GM11168 (cell line): ENCODE data around the gene ARL13B.
"Not testable (repeated sequence)": the region's sequence is repeated elsewhere in the genome, so short reads cannot be mapped to it uniquely, and the experiment has no call there.

Experiments
- in situ Hi-C: fragments of 300-500 bp; cut with MboI; formaldehyde crosslinking; loops from one replicate; pipeline ENCODE4 v1.12.0; 2022; ENCODE audit warnings: low sequenced_read_pairs; ENCODE audit not compliant: unreplicated experiment

The ARL13B gene

DNA sequence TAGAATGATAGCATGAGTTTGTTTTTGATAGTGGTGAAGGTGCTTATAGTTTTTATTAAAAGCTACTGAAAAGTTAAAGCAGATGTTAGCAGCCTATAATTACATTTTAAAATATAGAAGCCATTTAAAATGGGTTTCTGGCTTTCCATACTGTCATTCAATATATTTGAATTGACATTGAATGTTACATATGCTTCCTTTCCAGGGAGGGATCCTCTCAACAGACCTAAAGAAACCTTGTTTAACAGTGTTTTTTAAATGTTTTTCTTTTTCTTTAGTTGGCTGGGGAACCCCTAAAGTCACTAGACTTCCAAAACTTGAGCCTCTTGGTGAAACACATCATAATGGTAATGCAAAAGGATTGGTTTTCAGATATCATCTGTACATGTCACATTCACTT is 70.6 kb downstream of the ARL13B start:
- in situ Hi-C loops = no loop called here

DNA sequence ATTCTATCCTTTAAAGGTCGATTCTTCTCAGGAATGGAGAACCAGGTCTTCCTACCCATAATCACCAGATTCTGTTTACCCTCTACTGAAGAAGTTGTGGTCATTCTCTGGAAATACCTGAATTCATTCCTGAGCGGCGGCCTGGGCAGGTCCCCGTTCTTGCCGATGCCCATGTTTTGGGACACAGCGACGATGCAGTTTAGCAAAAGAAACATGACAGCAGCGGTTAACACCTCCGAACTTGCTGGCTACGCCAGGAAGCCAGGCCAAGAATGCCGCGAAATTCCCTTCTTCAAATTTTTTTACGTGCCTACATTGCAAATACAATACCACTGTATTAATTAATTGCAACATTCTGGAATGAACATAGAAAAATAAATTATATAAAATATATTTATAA is 81.3 kb downstream of the ARL13B start:
- in situ Hi-C loops = no loop called here

DNA sequence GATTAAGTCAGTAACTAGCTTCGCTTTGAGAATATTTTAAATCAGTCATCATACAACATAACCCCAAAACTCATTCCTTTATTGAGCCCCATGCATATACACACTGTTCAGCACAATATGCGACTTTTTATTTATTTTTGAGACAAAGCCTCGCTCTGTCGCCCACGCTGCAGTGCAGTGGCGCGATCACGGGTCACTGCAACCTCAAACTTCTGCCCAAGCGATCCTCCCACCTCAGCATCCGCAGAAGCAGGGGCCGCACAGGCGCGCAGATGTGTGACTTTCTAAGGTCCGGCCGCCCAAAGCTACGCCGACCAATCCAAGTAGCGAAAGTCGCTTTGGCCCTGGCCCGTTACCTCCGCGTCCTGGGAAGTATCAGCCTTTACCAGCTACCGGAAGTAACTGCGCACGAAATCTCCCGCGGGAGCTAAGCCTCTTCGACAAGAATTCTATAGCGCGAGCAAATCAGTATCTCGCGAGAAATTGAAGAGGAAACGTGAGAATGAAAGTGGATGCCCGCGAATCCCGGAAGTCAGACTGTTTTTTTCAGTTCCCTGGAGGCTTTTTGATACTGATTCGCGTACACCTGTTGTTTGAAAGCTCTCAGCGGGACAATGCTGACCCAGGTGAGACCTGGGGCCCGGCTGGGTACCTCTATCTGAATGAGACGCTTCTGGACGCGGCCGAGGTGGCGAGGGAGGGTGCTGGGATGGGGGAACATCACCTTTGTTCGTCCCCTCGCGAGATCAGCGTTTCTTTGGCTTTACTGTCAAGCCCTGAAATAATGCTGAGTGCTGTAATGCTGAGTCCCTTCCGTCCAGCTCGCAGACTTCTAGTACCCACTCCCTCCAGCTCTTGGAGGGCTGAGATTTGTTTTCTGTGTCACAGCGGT is 82.8 kb downstream of the ARL13B start, which contains the start of the genes DHFR2 and NSUN3:
Gene DHFR2, minus strand, starts transcription at position 404 of the 892 bp plus-strand sequence. CDS start 1,405 bp downstream, outside the sequence.
Gene NSUN3, plus strand, starts transcription at position 549 of the 892 bp plus-strand sequence. Its CDS starts 66 bp downstream, at position 615.
- in situ Hi-C loops = no loop called here

DNA sequence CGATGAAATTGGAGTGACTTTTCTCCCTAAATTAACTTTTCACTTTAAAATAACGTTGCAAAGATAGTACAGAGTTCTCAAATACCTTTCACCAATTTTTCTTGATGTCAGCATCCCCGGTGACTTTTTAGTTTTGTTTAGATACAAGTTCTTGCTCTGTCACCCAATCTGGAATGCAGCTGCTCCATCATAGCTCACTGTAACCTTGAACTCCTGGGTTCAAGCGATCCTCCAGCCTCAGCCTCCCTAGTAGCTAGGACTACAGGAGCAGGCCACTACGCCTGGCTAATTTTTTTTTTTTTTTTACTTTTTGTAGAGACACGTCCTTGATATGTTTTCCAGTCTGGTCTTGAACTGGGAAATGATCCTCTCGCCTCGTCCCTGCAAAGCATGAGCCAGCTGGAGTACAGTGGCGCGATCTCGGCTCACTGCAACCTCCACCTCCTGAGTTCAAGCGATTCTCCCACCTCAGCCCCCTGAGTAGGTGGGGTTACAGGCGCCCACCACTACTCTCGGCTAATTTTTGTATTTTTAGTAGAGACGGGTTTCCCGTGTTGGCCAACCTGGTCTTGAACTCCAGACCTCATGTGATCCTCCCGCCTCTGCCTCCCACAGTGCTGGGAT is 83.7 kb downstream of the ARL13B start:
- in situ Hi-C loops = no loop called here

DNA sequence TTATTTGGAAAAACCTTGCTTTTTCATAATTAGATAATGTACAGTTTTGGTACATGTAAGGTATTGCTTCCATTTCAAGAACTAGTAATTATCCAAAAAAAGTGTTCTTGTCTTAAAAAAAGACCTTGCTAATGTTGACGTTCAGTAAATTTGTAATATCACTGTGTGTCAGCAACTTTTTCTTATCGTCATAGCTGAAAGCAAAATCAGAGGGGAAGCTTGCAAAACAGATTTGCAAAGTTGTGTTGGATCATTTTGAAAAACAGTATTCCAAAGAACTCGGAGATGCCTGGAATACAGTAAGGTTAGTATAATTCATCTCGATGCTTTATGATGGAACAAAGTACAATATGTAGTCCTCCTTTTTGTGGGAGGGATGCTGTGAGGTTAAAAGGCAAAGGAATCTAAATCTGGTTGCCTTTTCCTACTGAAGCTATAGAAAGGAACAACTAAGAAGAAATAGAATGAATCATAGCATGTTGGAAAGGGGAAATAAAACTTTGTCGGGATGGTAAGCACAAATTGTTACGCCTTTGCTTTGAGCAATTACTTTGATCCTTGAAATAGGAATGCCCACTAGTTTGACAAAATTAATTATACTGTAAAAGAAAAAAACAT is 84.4 kb downstream of the ARL13B start:
- in situ Hi-C loops = no loop called here

DNA sequence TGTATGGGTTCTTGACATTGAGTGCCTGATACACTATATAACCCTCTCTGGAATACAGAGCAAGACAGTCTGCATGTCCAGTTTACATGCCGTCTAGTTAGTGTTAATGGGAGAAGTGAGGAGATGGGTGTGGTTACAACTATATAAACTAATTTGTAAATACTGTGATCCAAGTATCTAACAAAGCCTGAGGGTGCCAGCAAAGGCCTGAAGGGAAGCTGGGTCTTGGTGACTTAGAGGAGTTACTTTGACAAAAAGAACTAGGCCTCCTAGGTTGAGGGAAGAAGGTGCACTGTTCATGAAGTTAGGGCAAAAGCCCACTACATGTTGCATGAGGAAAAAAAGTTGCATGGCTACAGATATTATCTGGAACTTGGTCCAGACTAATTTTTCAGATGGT is 85.2 kb downstream of the ARL13B start:
- in situ Hi-C loops = no loop called here

DNA sequence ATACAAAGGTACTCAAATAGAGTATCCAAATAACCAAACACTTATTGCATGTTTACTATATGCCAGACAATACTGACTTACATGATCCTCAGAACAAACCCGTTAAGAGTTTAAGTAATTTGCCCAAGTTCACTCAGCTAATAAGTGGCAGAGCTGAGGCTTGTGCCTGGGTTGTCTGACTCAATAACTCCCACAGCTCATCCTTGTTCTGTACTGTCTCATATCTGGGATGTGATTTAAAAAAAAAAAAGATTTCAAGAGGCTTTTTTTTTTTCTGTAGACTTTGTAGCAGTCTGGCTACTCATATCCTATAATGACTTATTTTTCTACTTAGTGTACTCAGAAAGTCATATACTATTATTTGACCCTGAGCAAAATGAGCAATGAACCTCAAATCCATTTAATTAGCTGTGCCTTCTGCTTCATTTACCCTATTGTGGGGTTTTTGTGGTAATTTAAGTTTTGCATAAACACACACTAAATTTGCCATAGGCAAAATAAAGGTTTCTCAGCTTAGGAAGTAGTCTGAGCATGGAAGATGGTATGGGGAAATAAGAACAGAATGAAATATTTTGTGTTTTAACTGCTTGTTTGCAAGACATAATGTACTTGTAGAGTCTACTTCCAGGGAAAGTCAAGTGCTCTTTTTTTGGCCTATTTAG is 86.0 kb downstream of the ARL13B start:
- in situ Hi-C loops = no loop called here

DNA sequence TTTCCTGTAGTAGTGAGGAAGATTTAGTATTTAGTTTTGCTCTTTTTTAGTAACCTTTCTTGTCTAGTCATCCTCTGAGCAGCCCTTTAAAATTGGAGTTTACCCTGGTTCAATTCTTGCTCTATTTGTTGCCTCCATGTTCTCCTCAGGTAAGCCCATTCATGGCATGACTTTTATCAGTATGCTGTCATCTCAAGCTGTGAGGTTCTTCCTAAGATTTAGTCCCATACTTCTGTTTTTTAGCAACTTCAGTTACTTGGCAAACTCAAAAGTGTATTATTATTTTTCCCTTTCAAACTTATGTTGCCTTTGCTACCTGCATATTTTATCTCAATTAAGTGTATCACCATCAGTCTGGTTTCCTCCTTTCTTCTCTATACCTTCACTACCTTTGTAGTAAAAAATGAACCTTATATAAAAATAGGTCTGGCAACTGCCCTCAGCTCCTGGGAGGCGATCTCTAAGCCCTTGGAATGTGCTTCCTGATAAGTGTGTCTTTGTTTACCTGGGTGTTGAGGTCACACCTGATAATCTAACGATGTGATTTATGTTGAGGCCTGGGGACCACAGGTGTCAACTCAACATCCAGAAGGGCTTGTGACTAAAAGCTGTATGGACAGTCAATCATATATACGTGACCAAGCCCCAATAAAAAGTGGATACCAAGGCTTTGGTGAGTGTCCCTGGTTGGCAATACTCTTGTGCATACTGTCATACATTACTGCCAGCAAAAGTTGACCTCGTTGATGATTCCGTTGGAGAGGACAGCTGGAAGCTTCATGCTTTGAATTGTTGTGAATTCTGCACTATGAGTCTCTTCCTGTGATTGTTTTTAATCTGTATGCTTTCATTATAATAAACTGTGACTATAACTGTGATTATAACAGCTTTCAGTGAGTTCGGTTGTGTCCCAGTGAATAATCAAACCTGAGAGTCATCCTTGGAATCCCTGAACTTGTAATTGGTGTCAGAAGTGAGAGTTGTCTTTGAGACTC is 86.8 kb downstream of the ARL13B start:
- in situ Hi-C loops = no loop called here

DNA sequence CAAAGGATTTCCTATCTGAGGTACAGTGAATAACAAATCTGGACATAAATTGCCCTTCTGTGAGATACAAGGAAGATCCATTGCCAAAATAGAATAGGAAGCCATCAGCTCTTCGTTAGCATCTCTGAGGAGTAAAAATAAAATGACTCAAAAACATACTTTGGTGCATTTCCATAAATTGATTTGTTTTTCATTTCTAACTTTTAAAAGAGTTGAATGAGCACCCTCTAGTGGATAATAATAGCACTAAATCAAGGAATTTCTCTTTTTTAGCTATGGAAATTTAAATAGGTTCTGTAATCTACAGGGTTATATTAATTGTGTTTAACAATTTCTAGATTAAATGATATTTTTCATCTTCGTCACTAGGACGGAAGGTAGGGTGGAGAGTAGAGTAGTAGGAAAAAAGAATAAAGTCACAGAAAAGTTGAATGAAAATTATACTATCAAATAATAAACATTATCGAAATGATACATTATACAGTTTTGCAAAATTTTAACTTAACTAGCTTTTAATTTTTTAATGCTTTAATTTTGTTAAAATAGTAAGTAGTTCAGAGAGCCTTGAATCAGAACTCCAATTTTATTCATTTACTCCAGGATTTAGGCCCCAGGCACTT is 89.3 kb downstream of the ARL13B start:
- in situ Hi-C loops = no loop called here

DNA sequence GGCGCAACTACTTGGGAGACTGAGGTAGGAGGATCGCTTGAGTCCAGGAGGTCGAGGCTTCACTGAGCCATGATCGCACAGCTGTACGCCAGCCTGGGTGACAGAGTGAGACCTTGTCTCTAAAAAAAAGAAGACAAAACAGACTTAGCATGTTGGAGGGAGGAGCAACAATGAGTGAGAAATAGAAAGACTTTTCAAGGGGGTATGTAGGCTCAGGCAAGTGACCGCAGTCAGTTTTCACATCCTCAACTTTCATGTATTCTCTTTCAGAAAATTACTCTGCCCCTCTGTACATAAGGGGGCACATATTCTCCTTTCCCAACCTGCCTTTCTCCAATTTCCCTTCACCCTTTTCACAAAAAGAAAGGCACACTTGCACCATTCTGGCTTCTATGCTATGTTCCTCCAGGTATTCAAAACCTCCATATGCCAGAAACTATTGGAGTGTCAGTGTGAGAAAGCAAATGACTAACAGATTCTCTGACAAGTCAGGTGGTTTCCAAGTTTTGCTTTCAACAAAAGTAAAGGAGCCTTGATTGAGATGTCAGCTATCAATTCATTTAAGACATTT is 90.5 kb downstream of the ARL13B start:
- in situ Hi-C loops = no loop called here

DNA sequence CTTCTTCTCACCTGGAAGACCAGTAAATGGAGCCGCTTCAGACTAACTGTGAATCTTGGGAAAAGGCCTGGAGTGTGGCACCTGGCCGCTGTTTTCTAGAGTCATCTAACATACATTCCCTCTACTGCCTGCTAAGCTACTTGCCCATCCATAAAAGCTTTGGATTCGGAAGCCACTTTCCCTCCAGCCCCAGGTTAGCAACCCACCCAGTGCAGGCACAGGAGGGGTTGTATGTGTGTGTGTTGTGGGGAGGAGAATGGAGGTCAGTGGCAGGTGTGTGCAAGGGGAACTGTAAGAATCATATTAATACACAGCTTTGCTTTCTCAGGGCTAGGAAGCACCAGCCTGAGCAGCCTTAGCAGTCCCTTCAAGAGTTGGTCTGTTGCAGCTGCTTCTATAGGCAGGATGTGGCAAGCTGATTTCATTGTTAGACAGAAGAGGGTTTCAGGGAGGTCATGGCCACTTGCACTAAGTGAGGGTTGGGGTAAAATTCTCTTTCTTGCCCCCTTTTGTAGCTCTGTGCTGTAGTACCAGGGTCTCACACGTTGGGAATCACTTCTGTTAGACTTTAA is 91.8 kb downstream of the ARL13B start:
- in situ Hi-C loops = no loop called here

DNA sequence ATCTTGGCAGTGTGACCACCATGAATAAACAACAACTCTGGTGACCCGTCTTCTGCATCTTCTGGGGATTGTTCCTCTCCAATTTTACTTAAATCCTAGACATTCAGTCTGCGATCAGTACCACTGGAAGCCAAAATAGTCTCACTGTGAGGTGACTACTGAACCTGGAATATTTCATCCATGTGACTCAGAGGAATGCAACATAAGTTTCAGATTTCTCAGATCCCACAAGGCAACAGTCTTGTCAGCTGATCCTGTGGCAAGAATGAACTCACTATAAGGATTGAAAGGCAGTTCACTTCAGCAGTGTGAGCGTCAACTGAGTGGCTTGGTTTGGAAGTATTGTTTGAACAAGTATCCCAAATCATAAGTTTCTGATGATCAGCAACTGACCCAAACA is 96.1 kb downstream of the ARL13B start:
- in situ Hi-C loops = no loop called here

DNA sequence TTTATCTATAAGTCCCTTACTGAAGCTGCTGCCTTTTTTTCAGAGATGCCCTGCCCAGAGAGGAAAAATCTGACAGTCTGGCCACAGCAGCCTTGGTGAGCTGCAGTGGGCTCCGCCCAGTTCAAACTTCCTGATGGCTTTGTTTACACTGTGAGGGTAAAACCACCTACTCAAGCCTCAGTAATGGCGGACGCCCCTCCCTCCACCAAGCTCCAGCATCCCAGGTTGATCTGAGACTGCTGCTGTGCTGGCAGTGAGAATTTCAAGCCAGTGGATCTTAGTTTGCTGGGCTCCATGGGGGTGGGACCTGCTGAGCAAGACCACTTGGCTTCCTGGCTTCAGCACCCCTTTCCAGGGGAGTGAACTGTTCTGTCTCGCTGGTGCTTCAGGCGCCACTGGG is 100.6 kb downstream of the ARL13B start:
- in situ Hi-C loops = not testable (repeated sequence)

DNA sequence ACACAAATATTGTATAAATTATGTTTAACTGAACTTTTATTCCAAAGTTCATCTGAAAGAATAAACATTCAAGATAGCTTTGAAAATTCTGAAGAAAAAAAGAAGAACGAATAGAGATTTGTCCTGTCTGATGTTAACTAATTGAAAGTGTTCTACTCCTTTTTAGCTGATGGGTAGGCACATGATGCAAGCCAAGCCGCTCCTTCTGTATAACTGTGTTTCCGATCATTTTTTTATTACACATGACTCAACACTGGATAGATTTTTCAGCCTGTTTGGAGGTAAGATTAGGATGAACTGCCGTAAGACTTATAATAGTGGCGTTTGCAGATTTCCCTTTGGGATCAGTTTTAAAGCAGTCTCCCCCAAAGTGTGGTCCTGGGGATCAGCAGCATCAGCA is 101.9 kb downstream of the ARL13B start:
- in situ Hi-C loops = no loop called here

DNA sequence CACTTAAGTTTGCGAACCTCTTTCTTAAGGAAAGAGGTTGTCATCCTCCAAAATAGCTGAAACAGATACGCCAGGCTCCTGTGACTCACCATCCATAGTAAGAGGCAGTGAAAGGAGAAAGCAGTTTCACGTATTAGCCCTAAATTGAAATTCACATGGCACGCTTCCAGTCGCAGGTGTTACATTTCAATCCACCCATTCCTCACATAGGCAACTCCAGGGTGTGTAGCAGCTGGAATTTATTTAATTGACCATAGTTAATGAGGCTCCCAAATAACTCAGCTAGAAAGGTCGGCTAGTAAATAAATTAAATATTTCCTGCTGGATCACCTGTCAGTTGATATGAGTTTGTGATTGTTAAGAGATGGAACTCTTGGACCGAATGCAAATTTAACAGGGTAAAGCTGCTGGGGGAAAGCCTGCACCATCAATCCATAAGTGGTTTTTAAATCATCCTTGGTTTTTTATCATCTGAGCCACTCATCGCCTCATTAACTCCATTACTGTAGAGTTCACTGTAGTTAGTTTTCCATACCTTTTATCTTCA is 102.5 kb downstream of the ARL13B start:
- in situ Hi-C loops = no loop called here

DNA sequence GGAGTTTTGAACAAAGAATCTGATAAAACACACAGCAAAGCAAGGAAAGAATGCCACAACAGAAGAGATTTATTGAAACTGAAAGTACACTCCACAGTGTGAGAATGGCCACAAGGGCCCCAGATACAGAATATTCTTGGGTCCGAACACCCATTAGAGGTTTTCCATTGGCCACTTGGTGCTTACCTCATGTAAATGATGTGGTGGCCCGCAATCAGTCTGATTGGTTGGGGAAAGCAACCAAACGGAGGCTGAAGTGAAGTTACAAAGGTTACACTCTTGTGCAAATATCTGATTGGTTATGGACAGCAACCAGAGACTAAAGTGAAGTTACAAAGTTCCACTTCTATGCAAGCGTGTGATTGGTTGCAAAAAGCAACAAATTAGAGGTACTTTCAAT is 103.3 kb downstream of the ARL13B start:
- in situ Hi-C loops = no loop called here

DNA sequence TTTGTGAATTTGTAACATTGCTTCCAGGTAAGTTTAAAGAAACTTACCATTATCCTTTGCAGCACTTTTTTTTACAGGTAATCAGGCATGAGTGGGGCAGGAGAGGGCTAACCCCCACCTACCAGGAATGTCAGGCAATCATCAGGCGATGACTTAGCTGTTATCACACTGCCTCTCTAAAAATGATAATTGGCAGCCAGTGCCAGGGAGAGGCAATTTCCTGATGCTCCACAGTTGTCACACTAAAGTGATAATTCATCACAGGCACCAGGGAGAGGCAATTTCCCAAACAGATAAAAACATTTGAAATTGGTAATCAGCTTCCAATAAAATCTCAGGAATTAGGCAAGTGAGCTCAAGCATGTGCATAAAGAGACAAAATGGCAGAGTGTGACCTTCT is 109.2 kb downstream of the ARL13B start:
- in situ Hi-C loops = no loop called here

DNA sequence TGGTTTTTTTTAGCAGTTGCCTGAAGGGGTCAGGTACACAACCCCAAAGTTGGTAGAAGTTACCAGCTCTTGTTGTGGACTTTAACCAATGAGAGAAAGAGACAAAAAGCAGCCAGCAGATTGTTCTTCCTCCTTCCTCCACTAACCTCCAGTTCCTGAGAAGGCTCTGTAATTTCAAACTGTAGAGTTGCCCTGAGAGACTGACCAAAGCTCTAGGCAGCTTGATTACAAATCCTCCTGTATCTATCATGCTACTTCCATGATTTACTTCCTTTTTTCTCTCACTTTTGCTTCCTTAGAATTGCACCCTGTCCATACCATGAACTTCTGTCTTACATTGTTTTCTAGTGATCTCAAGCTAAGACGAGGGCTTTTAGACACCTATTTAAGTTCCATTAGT is 112.1 kb downstream of the ARL13B start:
- in situ Hi-C loops = no loop called here
